Colonic mucosa (tissue), 4 donors: ENCODE results near the gene LRRC40. TPM values are rescaled to one million over a fixed set of nuclear protein-coding genes. Genes with fewer than 3 reads are reported as not detected.
"Not testable (repeated sequence)": the region's sequence is repeated elsewhere in the genome, so short reads cannot be mapped to it uniquely, and the experiment has no call there.

Experiments used
- DNase-seq: peaks from one replicate; pipeline ENCODE4 v3.0.0-alpha.2; 2020
- H3K27ac ChIP-seq: fragments of 200-600 bp; one replicate; pipeline ENCODE4 v1.8.0; 2021
- H3K27me3 ChIP-seq: fragments of 200-600 bp; one replicate; pipeline ENCODE4 v1.8.0; 2021
- H3K36me3 ChIP-seq: fragments of 200-600 bp; one replicate; pipeline ENCODE4 v1.8.0; 2021
- H3K4me1 ChIP-seq: fragments of 200-600 bp; one replicate; pipeline ENCODE4 v1.8.0; 2021; ENCODE audit warnings: mild to moderate bottlenecking
- H3K4me3 ChIP-seq: fragments of 200-600 bp; one replicate; pipeline ENCODE4 v1.8.0; 2021
- H3K9ac ChIP-seq, 2 donors: one replicate each; pipeline ENCODE4 v1.7.0; 2013; ENCODE audit warnings: control low read depth in 2 of 2, low read depth in 2 of 2, low read length in 2 of 2
- H3K9me3 ChIP-seq: fragments of 200-600 bp; one replicate; pipeline ENCODE4 v1.8.0; 2021
- intact Hi-C: fragments of 100-400 bp; cut with DNase I; formaldehyde crosslinking; loops from one replicate; pipeline ENCODE4 v1.14.1; 2022
- total RNA-seq, 2 donors: library from RNA; stranded (reverse); fragmentation: NEBNext Ultra II Directional in 1 of 2; extraction: Animal tissue kit (Norgen Biotek cat#: 25700) in 1 of 2; gene quantifications; one replicate each; pipeline ENCODE4 v1.2.1, GENCODE V29; 2021
- TF ChIP-seq, protein P1 (sequence below): fragments of 200-600 bp; IDR thresholded peaks from one replicate; pipeline ENCODE4 v1.8.0; 2022; ENCODE audit warnings: antibody characterized with exemption, mild to moderate bottlenecking
- donor health status: healthy.
- donor health status: DM: no; HTN: no; CAD: no.
- donor health status: DM: no; HTN: no; CAD: no.

LRRC40 gene
- total RNA-seq, 2 donors from 2014 or later: 10.2 to 10.7 TPM

DNA sequence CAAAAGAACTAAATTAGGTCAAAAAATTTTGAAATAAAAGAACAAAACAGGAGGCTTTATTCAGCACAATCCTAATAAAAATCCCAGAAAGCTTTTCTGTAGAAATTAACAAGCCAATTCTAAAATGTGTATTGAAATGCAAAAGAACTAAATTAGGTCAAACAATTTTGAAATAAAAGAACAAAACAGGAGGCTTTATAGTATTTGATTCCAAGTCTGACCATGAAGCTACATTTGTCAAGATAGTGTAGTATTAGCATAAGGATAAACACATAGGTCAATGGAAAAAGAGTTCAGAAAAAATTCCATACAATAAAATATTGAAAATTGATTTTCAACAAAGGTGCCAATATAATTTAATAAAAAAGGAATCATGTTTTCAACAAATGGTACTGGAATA is 10.8 kb downstream of the LRRC40 start:
- H3K4me3 ChIP-seq: no peak overlapping the region
- H3K9me3 ChIP-seq: no peaks in the 10 kb centered on the region
- no peaks in the 10 kb centered on the region for H3K27me3 ChIP-seq
- no peak overlapping the region for H3K9ac ChIP-seq
- DNase-seq: no peak
- no peaks in the 10 kb centered on the region for H3K36me3 ChIP-seq
- TF ChIP-seq, protein P1, sequence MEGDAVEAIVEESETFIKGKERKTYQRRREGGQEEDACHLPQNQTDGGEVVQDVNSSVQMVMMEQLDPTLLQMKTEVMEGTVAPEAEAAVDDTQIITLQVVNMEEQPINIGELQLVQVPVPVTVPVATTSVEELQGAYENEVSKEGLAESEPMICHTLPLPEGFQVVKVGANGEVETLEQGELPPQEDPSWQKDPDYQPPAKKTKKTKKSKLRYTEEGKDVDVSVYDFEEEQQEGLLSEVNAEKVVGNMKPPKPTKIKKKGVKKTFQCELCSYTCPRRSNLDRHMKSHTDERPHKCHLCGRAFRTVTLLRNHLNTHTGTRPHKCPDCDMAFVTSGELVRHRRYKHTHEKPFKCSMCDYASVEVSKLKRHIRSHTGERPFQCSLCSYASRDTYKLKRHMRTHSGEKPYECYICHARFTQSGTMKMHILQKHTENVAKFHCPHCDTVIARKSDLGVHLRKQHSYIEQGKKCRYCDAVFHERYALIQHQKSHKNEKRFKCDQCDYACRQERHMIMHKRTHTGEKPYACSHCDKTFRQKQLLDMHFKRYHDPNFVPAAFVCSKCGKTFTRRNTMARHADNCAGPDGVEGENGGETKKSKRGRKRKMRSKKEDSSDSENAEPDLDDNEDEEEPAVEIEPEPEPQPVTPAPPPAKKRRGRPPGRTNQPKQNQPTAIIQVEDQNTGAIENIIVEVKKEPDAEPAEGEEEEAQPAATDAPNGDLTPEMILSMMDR: no peak
- H3K27ac ChIP-seq: no peak overlapping the region
- intact Hi-C loops: no loop called here
- no peaks in the 10 kb centered on the region for H3K4me1 ChIP-seq

DNA sequence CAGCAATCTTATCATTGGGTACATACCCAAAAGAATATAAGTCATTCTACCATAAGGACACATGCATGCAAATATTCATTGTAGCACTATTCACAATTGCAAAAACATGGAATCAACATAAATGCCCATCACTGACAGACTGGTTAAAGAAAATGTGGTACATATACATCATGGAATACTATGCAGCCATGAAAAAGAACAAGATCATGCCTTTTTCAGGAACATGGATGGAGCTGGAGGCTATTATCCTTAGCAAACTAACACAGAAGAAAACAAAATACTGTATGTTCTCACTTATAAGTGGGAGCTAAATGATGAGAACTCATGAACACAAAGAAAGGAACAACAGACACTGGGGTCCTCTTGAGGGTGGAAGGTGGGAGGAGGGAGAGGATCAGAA is 12.9 kb downstream of the LRRC40 start:
- H3K4me1 ChIP-seq, H3K9ac ChIP-seq, H3K9me3 ChIP-seq, H3K36me3 ChIP-seq, H3K27me3 ChIP-seq, DNase-seq, H3K4me3 ChIP-seq, H3K27ac ChIP-seq, intact Hi-C loops: not testable (repeated sequence)

DNA sequence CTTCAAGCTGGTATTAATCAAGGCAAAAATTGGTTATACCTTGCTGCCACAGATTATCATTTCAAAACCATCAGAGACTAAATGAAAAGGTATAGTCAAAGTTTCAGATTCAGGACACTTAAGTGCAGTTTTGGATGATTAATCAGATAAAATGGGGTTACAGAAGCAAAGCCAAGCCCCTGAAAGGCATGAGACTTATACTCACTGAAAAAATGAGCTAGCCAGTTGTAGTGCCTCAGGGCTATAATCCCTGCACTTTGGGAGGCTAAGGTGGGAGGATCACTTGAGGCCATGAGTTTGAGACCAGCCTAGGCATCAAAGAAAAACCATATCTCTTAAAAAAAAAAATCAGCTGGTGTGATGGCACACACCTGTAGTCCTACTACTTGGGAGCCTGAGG is 15.2 kb downstream of the LRRC40 start:
- Histone ChIP-seq H3K36me3 (no peaks in the 10 kb centered on the region), H3K27me3 (no peaks in the 10 kb centered on the region), H3K4me1 (no peaks in the 10 kb centered on the region), H3K4me3 (no peak overlapping the region), H3K27ac (no peak overlapping the region), H3K9me3 (no peaks in the 10 kb centered on the region), H3K9ac (no peak overlapping the region)
- TF ChIP-seq, protein P1: no peak
- DNase-seq: no peak
- intact Hi-C loops: no loop called here

DNA sequence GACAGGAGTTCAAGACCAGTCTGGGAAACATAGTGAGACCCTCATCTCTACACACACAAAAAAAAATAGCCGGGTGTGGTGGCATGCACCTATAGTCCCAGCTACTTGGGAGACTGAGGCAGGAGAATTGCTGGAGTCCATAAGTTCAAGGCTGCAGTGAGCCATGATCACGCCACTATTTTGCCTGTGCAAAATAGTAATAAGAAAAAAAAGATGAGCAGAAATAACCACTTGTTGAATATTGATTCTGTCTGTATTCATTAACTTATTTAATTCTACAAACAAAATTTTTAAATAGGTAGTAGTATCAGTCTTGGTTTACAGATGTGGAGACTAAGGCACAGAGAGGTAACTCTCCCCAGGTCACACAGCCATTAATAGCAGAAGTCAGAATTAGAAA is 16.9 kb downstream of the LRRC40 start:
- intact Hi-C loops: no loop called here
- H3K27me3 ChIP-seq: no peaks in the 10 kb centered on the region
- no peak for DNase-seq
- H3K27ac ChIP-seq: no peak overlapping the region
- TF ChIP-seq, protein P1: no peak
- H3K4me3 ChIP-seq: no peak overlapping the region
- H3K9ac ChIP-seq: no peak overlapping the region
- no peaks in the 10 kb centered on the region for H3K9me3 ChIP-seq
- no peaks in the 10 kb centered on the region for H3K36me3 ChIP-seq
- H3K4me1 ChIP-seq: no peaks in the 10 kb centered on the region

DNA sequence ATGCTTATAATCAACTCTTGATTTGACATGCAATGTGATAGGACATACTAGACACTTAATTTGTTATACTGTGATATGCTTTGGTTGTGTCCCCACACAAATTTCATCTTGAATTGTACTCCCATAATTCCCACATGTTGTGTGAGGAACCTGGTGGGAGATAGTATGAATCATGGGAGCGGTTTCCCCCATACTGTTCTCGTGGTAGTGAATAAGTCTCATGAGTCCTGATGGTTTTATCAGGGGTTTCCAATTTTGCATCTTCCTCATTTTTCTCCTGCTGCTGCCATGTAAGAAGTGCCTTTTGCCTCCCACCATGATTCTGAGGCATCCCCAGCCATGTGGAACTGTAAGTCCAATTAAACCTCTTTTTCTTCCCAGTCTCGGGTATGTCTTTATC is 20.2 kb downstream of the LRRC40 start:
- H3K36me3 ChIP-seq, H3K4me3 ChIP-seq, H3K9me3 ChIP-seq, DNase-seq, H3K27ac ChIP-seq, H3K9ac ChIP-seq, H3K4me1 ChIP-seq, H3K27me3 ChIP-seq, intact Hi-C loops: not testable (repeated sequence)

DNA sequence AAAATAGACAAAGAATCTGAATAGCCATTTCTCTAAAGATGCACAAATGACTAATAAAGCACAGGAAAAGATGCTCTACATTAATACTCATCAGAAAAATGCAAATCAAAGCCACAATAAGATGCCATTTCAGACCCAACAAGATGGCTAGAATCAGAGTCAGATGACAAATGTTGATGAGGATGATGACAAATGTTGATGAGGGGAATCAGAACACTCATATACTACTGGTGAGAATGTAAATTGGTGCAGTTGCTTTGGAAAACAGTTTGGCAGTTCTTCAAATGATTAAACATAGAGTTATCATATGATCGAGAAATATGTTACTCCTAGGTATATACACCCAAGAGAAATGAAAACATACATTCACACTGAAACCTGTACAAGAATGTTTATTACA is 33.9 kb downstream of the LRRC40 start:
- intact Hi-C loops: no loop called here
- no peaks in the 10 kb centered on the region for H3K9me3 ChIP-seq
- H3K9ac ChIP-seq: no peak overlapping the region
- no peaks in the 10 kb centered on the region for H3K27me3 ChIP-seq
- no peak overlapping the region for H3K4me3 ChIP-seq
- H3K4me1 ChIP-seq: no peaks in the 10 kb centered on the region
- no peaks in the 10 kb centered on the region for H3K36me3 ChIP-seq
- DNase-seq: no peak
- TF ChIP-seq, protein P1: no peak
- no peak overlapping the region for H3K27ac ChIP-seq
